K562 (cell line): ENCODE measurements around the gene OR56B1. TPM values are rescaled to one million over a fixed set of nuclear protein-coding genes. Genes with fewer than 3 reads are reported as not detected.

Experiments used
- ATAC-seq: fragments of 200-7000 bp; cut with Tn5 transposase; 3 replicates; pipeline ENCODE4 v1.9.1; 2020; ENCODE audit warnings: moderate library complexity
- BruUV-seq: library from RNA; stranded (reverse); fragments of 400-500 nt; replicated peaks from 2 replicates; lab custom pipeline; 2021; lab: Mats Ljungman, UMichigan
- CTCF ChIA-PET: fragments of 300-600 bp; formaldehyde crosslinking; extraction: SDS; loops from one replicate; lab custom pipeline; 2021; ENCODE audit warnings: low intra/inter-chr PET ratio; lab: Yijun Ruan, JAX
- POLR2A ChIA-PET: fragments of 300-600, 350-650 bp; sonication (Branson Sonifier 250); formaldehyde crosslinking; extraction: SDS; loops from one replicate; lab custom pipeline; 2021; ENCODE audit warnings: antibody characterized with exemption, inconsistent platforms; lab: Yijun Ruan, JAX
- DNase-seq, 4 experiments: peaks; one replicate each; pipeline versions ENCODE4 v3.0.0 to v3.0.0-alpha.2; 2011 to 2018; ENCODE audit warnings: low spot score in 3 of 4, mixed read lengths in 3 of 4; ENCODE audit errors: extremely low read depth in 1 of 4
- FAIRE-seq: peaks from 2 replicates; lab custom pipeline; 2011; peaks lifted over from hg19 to GRCh38; lab: Jason Lieb, UNC
- H2AFZ ChIP-seq: 2 replicates; pipeline ENCODE4 v1.6.0; 2011; ENCODE audit warnings: low read depth, low read length, control low read depth, inconsistent platforms
- H3K27ac ChIP-seq: fragments of 200-600 bp; 3 replicates; pipeline ENCODE4 v1.8.0; 2011; ENCODE audit warnings: low read depth, mild to moderate bottlenecking, control low read depth, inconsistent platforms, low read length, moderate library complexity, mixed read lengths; ENCODE audit errors: extremely low read depth
- H3K27me3 ChIP-seq, 2 experiments: fragments of 300-600 bp in 1 of 2; 2 replicates in 1 of 2; 3 replicates in 1 of 2; pipeline versions ENCODE4 v1.6.0 to v1.8.0; 2011; ENCODE audit warnings: inconsistent platforms in 2 of 2, low read length in 2 of 2, mild to moderate bottlenecking in 1 of 2, mixed read lengths in 1 of 2, moderate library complexity in 1 of 2; ENCODE audit not compliant: control insufficient read depth in 2 of 2, insufficient read depth in 2 of 2
- H3K36me3 ChIP-seq: fragments of 300-600 bp; 3 replicates; pipeline ENCODE4 v1.8.0; 2011; ENCODE audit warnings: mild to moderate bottlenecking, low read length, inconsistent platforms; ENCODE audit not compliant: control insufficient read depth, insufficient read depth
- H3K4me1 ChIP-seq, 2 experiments: fragments of 200-600 bp in 1 of 2; replicated peaks in 1 of 2; 2 replicates in 1 of 2; 3 replicates in 1 of 2; pipeline versions ENCODE4 v1.5.1 to v1.8.0; 2011; ENCODE audit warnings: inconsistent platforms in 2 of 2, low read length in 2 of 2, mild to moderate bottlenecking in 1 of 2, mixed read lengths in 1 of 2, moderate library complexity in 1 of 2; ENCODE audit not compliant: control insufficient read depth in 2 of 2, insufficient read depth in 2 of 2
- H3K4me2 ChIP-seq: 2 replicates; pipeline ENCODE4 v1.6.1; 2011; ENCODE audit warnings: low read length, control low read depth, inconsistent platforms, mixed read lengths; ENCODE audit not compliant: insufficient read depth
- H3K4me3 ChIP-seq: fragments of 200-600 bp; sonication (generic), shearing (Covaris generic); 2 replicates; pipeline ENCODE4 v1.5.1; 2016; ENCODE audit warnings: control low read depth, inconsistent platforms
- H3K79me2 ChIP-seq: fragments of 200-600 bp; 3 replicates; pipeline ENCODE4 v1.8.0; 2011; ENCODE audit warnings: low read length, inconsistent platforms; ENCODE audit not compliant: control insufficient read depth, insufficient read depth
- H3K9ac ChIP-seq, 2 experiments: 2 replicates each; pipeline versions ENCODE4 v1.6.0 to v1.6.1; 2011; ENCODE audit warnings: low read depth in 2 of 2, low read length in 2 of 2, control low read depth in 1 of 2, inconsistent platforms in 1 of 2, mild to moderate bottlenecking in 1 of 2, mixed read lengths in 1 of 2; ENCODE audit not compliant: insufficient read depth in 1 of 2
- H3K9me1 ChIP-seq: one replicate; pipeline ENCODE4 v1.6.0; 2011; ENCODE audit warnings: inconsistent platforms, mild to moderate bottlenecking, low read length, moderate library complexity; ENCODE audit not compliant: control insufficient read depth, insufficient read depth
- H3K9me3 ChIP-seq: replicated peaks from 2 replicates; pipeline ENCODE4 v1.5.1; 2011; ENCODE audit warnings: low read depth, low read length, inconsistent platforms; ENCODE audit not compliant: control insufficient read depth, insufficient read depth
- H4K20me1 ChIP-seq: replicated peaks from 2 replicates; pipeline ENCODE4 v1.6.1; 2011; ENCODE audit warnings: low read length, inconsistent platforms, mixed read lengths; ENCODE audit not compliant: control insufficient read depth, insufficient read depth
- C11orf30 ChIP-seq: fragments of 450-650 bp; IDR thresholded peaks from 2 replicates; pipeline ENCODE4 v1.6.1; 2016; ENCODE audit warnings: low read depth, mild to moderate bottlenecking
- CREBBP ChIP-seq: IDR thresholded peaks from one replicate; pipeline ENCODE4 v1.6.1; 2012; ENCODE audit warnings: low read depth, mild to moderate bottlenecking, control low read depth, inconsistent platforms, low read length
- HNRNPUL1 ChIP-seq: fragments of 200-400 bp; formaldehyde crosslinking; IDR thresholded peaks from 2 replicates; pipeline ENCODE4 v1.6.1; 2017; ENCODE audit warnings: low read length
- HOXB6 ChIP-seq: fragments of 250-450 bp; sonication (Bioruptor Pico); IDR thresholded peaks from 2 replicates; pipeline ENCODE4 v1.5.1; 2022; ENCODE audit warnings: mild to moderate bottlenecking, borderline replicate concordance
- MAFF ChIP-seq: IDR thresholded peaks from 2 replicates; pipeline ENCODE4 v1.6.1; 2012; ENCODE audit warnings: low read length, improper control_type of control experiment
- POLR2AphosphoS2 ChIP-seq: IDR thresholded peaks from 2 replicates; pipeline ENCODE4 v1.6.1; 2012; ENCODE audit warnings: low read length, improper control_type of control experiment
- PRMT5 ChIP-seq: sonication (generic); formaldehyde crosslinking; IDR thresholded peaks from 2 replicates; pipeline ENCODE4 v1.5.0; 2020; ENCODE audit warnings: missing genetic modification reagents
- RBM17 ChIP-seq: fragments of 200-400 bp; formaldehyde crosslinking; IDR thresholded peaks from 2 replicates; pipeline ENCODE4 v1.6.1; 2017; ENCODE audit warnings: low read depth, mild to moderate bottlenecking, low read length, borderline replicate concordance
- SRSF7 ChIP-seq: fragments of 200-400 bp; formaldehyde crosslinking; optimal IDR thresholded peaks from 2 replicates; pipeline ENCODE3; 2017; ENCODE audit warnings: mild to moderate bottlenecking, low read depth, low read length
- U2AF2 ChIP-seq: fragments of 200-400 bp; formaldehyde crosslinking; optimal IDR thresholded peaks from 2 replicates; pipeline ENCODE3; 2017; ENCODE audit warnings: low read depth, mild to moderate bottlenecking, low read length
- ZC3H4 ChIP-seq: sonication (generic); formaldehyde crosslinking; IDR thresholded peaks from 2 replicates; pipeline ENCODE4 v1.9.0; 2021; ENCODE audit warnings: missing genetic modification reagents, borderline replicate concordance
- ZNF316 ChIP-seq: fragments of 450-650 bp; IDR thresholded peaks from 2 replicates; pipeline ENCODE4 v1.6.1; 2016
- ZNF408 ChIP-seq: fragments of 250-450 bp; sonication (Bioruptor Pico); IDR thresholded peaks from 2 replicates; pipeline ENCODE4 v1.4.0; 2020; ENCODE audit warnings: low read depth, mild to moderate bottlenecking, moderate library complexity
- ZNF431 ChIP-seq: sonication (generic); formaldehyde crosslinking; IDR thresholded peaks from 2 replicates; pipeline ENCODE4 v1.8.0; 2022; ENCODE audit warnings: mild to moderate bottlenecking, missing genetic modification reagents
- ZNF589 ChIP-seq: fragments of 200-800 bp; sonication (Bioruptor generic); IDR thresholded peaks from 2 replicates; pipeline ENCODE4 v1.6.1; 2016; ENCODE audit warnings: low read depth, missing genetic modification characterization, missing compliant biosample characterization
- WGBS: fragments of 100-300 bp; shearing (Covaris generic); methylation state at CpG from one replicate; pipeline ENCODE4 v1.1.6; 2016; ENCODE audit warnings: low coverage, mixed read lengths; ENCODE audit not compliant: insufficient coverage; ENCODE audit errors: missing lambda C conversion rate; 5-methylcytosine and 5-hydroxymethylcytosine counted together
- in situ Hi-C: fragments of 300-500 bp; cut with MboI; formaldehyde crosslinking; loops from 4 replicates; pipeline ENCODE4 v1.15.0; 2018; ENCODE audit warnings: inconsistent platforms, mixed read lengths
- intact Hi-C: fragments of 100-400 bp; cut with micrococcal nuclease; formaldehyde crosslinking; loops from 2 replicates; pipeline ENCODE4 v1.14.2; 2022
- polyA plus RNA-seq, 8 experiments: library from polyadenylated mRNA; depleted of rRNA in 4 of 8; stranded (reverse) in 5 of 8; unstranded in 3 of 8; fragments of >200 nt; fragmentation: Nextera tagmentation in 2 of 8; fragmentation: Illumina TruSeq in 1 of 8; extraction: Ambion mirVana in 2 of 8; extraction: Trizol in 1 of 8; gene quantifications; 2 replicates each; pipeline versions ENCODE4 v1.2.1 to v1.2.3, GENCODE V29; 2011 to 2014; ENCODE audit warnings: inconsistent platforms in 1 of 8, missing spikeins in 1 of 8
- total RNA-seq, 7 experiments: library from RNA; depleted of rRNA in 6 of 7; stranded (reverse); fragments of >200 nt in 6 of 7; fragmentation: Illumina TruSeq in 2 of 7; extraction: Trizol in 2 of 7; gene quantifications; 2 replicates each; pipeline versions ENCODE4 v1.2.1 to v1.2.3, GENCODE V29; 2011 to 2021; ENCODE audit warnings: low replicate concordance in 1 of 7
- TF ChIP-seq, protein P1 (sequence below): fragments of 250-450 bp; sonication (Bioruptor Pico); IDR thresholded peaks from 2 replicates; pipeline ENCODE4 v1.5.0; 2021; ENCODE audit warnings: mild to moderate bottlenecking, moderate library complexity

Gene OR56B1
- total and polyA plus RNA-seq, 9 of the 15 experiments (the other 6 are each of a cell fraction or from before 2014, with no cell fraction given): not detected

DNA sequence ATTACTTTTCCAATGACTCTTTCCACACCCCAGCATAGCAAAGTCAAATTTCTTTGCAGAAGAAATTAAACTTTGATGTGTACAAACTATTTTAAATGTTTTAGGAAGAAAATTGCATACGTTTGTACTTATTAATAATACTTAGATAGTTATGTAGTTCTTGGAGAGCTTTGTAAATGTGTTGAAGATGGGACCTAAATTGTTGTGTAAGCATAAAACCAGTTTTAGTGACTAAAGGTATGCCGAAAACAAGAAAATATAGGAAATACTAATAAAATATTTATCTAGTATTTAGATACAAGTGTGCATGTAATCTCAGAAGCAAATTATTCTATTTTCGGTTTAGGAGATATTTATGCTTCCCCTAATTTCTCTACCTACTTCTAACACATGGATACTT is 13.6 kb downstream of the OR56B1 start:
- no peaks in the 10 kb centered on the region for H3K36me3 ChIP-seq
- H3K4me1 ChIP-seq: no peaks in the 10 kb centered on the region
- no peak overlapping the region for H3K4me3 ChIP-seq
- in situ Hi-C loops (no loop called here), intact Hi-C loops (no loop called here)
- no peak overlapping the region for H3K9ac ChIP-seq
- WGBS: 1% methylated on average over 3 of the region's 3 CpGs
- H4K20me1 ChIP-seq: no peaks in the 10 kb centered on the region
- no peaks in the 10 kb centered on the region for H3K79me2 ChIP-seq
- no peaks in the 10 kb centered on the region for H3K9me1 ChIP-seq
- DNase-seq (no peak), ATAC-seq (no peak), FAIRE-seq (no peak)
- ChIA-PET CTCF (no interaction called here), POLR2A (no interaction called here)
- no peaks in the 10 kb centered on the region for H3K27me3 ChIP-seq
- no peak overlapping the region for H3K27ac ChIP-seq
- no TSS peak for BruUV-seq
- no peaks in the 10 kb centered on the region for H3K9me3 ChIP-seq
- H2AFZ ChIP-seq: no peak overlapping the region
- no peak overlapping the region for H3K4me2 ChIP-seq
- TF ChIP-seq MAFF (0 out of 2 replicates have a peak, but pooled peaks have one; percentile 16), ZNF316 (peak; percentile 76), ZC3H4 (no peak), U2AF2 (no peak), RBM17 (no peak), HOXB6 (CRISPR knock-in tag) (no peak), ZNF431 (CRISPR knock-in tag) (no peak), C11orf30 (peak; percentile 55)

DNA sequence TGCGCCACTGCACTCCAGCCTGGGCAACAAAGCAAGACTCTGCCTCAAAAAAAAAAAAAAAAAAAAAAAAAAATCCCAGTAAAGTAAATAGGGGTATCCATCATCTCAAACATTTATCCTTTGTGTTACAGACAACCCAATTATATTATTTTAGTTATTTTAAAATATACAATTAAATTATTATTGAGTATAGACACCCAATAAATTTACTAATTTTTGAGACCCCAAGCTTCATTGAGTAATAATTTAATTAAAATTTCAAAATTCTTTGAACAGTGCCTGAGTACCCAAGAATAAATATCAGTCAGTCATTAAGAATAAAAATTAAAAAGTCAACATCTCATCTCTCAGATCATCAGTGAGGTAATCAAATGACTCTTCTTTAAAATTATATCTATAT is 17.7 kb downstream of the OR56B1 start, which contains the start of gene OR52N4:
OR52N4 (plus strand) TSS at position 301 of the 400 bp plus-strand sequence. CDS start 498 bp downstream, outside the sequence.
- Histone ChIP-seq H3K9ac (no peak within 1 kb of the TSS), H3K79me2 (no peaks in the 10 kb centered on the region), H3K4me2 (no peak within 1 kb of the TSS), H3K36me3 (no peaks in the 10 kb centered on the region), H2AFZ (no peak within 1 kb of the TSS), H3K4me3 (no peak within 1 kb of the TSS), H3K9me1 (no peaks in the 10 kb centered on the region), H3K4me1 (no peaks in the 10 kb centered on the region), H3K27ac (no peak within 1 kb of the TSS), H3K27me3 (no peaks in the 10 kb centered on the region), H3K9me3 (no peaks in the 10 kb centered on the region), H4K20me1 (no peaks in the 10 kb centered on the region)
- DNase-seq (no peak), ATAC-seq (no peak), FAIRE-seq (no peak)
- intact Hi-C loops (no loop called here), in situ Hi-C loops (no loop called here)
- BruUV-seq: no TSS peak
- WGBS: 0% methylated on average over 1 of the region's 1 CpG
- ChIA-PET POLR2A (no interaction called here), CTCF (no interaction called here)
- no peak for TF ChIP-seq PRMT5 (CRISPR knock-in tag)
- no peak for TF ChIP-seq ZNF589 (CRISPR knock-in tag)
- TF ChIP-seq CREBBP: no peak
- no peak for TF ChIP-seq ZNF408
- TF ChIP-seq HNRNPUL1: no peak
- no peak for TF ChIP-seq SRSF7
- TF ChIP-seq POLR2AphosphoS2: no peak
- TF ChIP-seq, protein P1, sequence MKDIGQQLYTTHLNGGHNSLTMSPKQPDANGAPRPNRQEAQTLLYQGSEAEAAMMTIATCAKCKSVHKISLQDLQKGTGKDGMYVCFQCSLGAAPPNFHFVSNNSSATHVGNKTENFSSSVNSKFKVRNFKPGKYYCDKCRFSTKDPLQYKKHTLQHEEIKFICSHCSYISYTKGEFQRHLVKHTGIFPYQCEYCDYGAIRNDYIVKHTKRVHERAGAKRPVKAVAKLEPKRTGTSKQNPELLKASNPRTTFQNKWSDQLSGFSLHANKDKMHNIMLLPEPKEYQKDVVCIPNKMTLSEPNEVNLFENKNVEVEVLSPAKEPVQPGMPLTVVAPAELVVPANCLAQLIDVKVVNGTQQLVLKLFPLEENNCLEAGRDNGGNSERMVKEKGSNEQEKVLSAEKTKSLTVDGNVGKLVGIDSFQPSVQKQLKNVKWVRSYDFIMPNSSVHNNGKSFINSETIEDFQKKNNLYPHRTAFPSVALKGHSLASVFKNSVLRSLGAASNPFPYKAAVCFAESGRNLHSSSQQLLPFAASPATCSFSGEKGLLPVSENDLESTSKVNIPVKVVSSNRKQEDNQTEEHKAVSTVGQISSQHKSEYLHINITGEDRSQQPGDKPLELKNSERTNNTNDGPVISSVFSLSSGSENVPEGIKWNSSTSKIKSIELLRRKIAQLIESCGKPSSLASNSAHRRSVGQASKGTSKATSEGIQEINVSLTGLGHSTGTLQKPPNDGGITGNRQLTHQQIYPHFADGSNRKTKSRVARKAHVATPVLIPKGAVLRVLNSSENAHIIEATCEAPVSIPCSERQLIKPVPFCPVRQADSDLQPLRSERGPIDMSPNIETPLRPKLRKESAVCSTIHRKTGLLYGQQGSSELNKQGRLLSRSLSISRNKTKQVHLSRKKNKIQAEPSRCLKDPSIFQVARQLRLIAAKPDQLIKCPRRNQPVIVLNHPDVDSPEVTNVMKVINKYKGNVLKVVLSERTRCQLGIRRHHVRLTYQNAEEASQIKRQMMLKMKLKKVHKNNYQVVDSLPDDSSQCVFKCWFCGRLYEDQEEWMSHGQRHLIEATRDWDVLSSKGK: no peak
